Heart left ventricle (tissue), 16 donors: Measurements from ENCODE around the gene MTX1. TPM values are rescaled to one million over a fixed set of nuclear protein-coding genes. Genes with fewer than 3 reads are reported as not detected.
A peak's percentile ranks its signal among the peaks of the same experiment; 100 is the strongest.

Experiments used
- ATAC-seq, 4 donors: fragments of 200-7000 bp; cut with Tn5 transposase; one replicate each; pipeline ENCODE4 v1.9.1; 2020 to 2022; ENCODE audit warnings: moderate library complexity in 4 of 4, mild to moderate bottlenecking in 3 of 4, moderate number of reproducible peaks in 1 of 4
- DNase-seq, 5 donors: peaks; one replicate each; pipeline ENCODE4 v3.0.0-alpha.2; 2020
- H3K27ac ChIP-seq, 12 donors: fragments of 200-600 bp; sonication (generic) in 4 of 12; one replicate each; pipeline versions ENCODE4 v1.5.0 to v1.8.0; 2016 to 2022; ENCODE audit warnings: mild to moderate bottlenecking in 2 of 12
- H3K27me3 ChIP-seq, 9 donors: fragments of 200-600 bp; sonication (generic) in 2 of 9; one replicate each; pipeline versions ENCODE4 v1.5.1 to v1.8.0; 2016 to 2022; ENCODE audit warnings: mild to moderate bottlenecking in 3 of 9
- H3K36me3 ChIP-seq, 9 donors: fragments of 200-600 bp; sonication (generic) in 2 of 9; one replicate each; pipeline versions ENCODE4 v1.5.0 to v1.8.0; 2018 to 2022; ENCODE audit warnings: mild to moderate bottlenecking in 2 of 9
- H3K4me1 ChIP-seq, 12 donors: fragments of 200-600 bp; sonication (generic) in 4 of 12; one replicate each; pipeline versions ENCODE4 v1.5.0 to v1.8.0; 2016 to 2022; ENCODE audit warnings: mild to moderate bottlenecking in 3 of 12
- H3K4me3 ChIP-seq, 12 donors: fragments of 200-600 bp; sonication (generic) in 4 of 12; one replicate each; pipeline versions ENCODE4 v1.5.0 to v1.8.0; 2017 to 2022; ENCODE audit warnings: mild to moderate bottlenecking in 9 of 12, moderate library complexity in 4 of 12
- H3K9me3 ChIP-seq, 12 donors: fragments of 200-600 bp; sonication (generic) in 4 of 12; one replicate each; pipeline versions ENCODE4 v1.5.0 to v1.8.0; 2016 to 2022; ENCODE audit warnings: mild to moderate bottlenecking in 1 of 12
- POLR2A ChIP-seq, 2 donors: fragments of 450-650 bp; IDR thresholded peaks; one replicate each; pipeline ENCODE4 v1.6.1; 2017; ENCODE audit warnings: antibody characterized with exemption in 2 of 2, mild to moderate bottlenecking in 2 of 2, moderate library complexity in 2 of 2
- WGBS, 4 donors: extraction: QIAGEN DNeasy Blood & Tissue Kit in 2 of 4; methylation state at CpG; one replicate each; pipeline versions ENCODE4 v1.1.5 to v1.1.7; 2013 to 2018; 5-methylcytosine and 5-hydroxymethylcytosine counted together
- intact Hi-C, 10 donors: fragments of 100-400 bp; cut with DNase I; formaldehyde crosslinking; loops; one replicate each; pipeline versions ENCODE4 v1.11.1 to v1.14.2; 2022
- polyA plus RNA-seq, 2 donors: library from polyadenylated mRNA; stranded (reverse); fragments of 200-250 nt; gene quantifications; one replicate each; pipeline ENCODE4 v1.2.3, GENCODE V29; 2013
- total RNA-seq, 9 donors: library from RNA; depleted of rRNA in 2 of 9; stranded (reverse); fragments of >200 nt in 2 of 9; fragmentation: NEBNext Ultra II Directional in 3 of 9; extraction: Animal tissue kit (Norgen Biotek cat#: 25700) in 3 of 9; gene quantifications; one replicate each; pipeline versions ENCODE4 v1.1.0 to v1.2.4, GENCODE V29; 2016 to 2023
- TF ChIP-seq, protein P1 (sequence below), 12 donors: fragments of 200-600 bp; sonication (generic) in 4 of 12; IDR thresholded peaks; one replicate each; pipeline versions ENCODE4 v1.5.0 to v1.8.0; 2018 to 2022; ENCODE audit warnings: antibody characterized with exemption in 12 of 12, mild to moderate bottlenecking in 5 of 12
- donor health status: ischemic (EF 13 %, LVEDD 7.1; RV severe dilation, severe dysfunction).
- donor health status: healthy with polysubstance abuse.
- donor health status: DM: no; HTN: yes; CAD: no.
- donor health status: DM: no; HTN: no; CAD: no.
- donor health status: ischemic (EF 25% LVEDD 6.9; RV normal size, moderate dysfunction).
- donor health status: ischemic (EF 25% LVEDD 5.7; RV mildly dilated, moderate dysfunction).
- donor health status: healthy.
- donor health status: DM: yes; HTN: yes; CAD: no.
- donor health status: ischemic (EF 35%, LVEDD 5.7; RV mildly dilated, moderate dysfunction).
- donor health status: nonischemic (EF 11% LVEDD 7.7; RV severe dilation, severe dysfunction).
- donor health status: DM: yes; HTN: yes; CAD: no.
- donor health status: PGD.
- donor health status: ischemic (EF 29% LVEDD 5.4; RV normal size, mild dysfunction).
- donor health status: nonischemic (EF 23%, LVEDD 6.1; RV moderate dilation, normal function).

The MTX1 gene
- total and polyA plus RNA-seq, 11 donors, result 14.1 to 37.1 (median 20.2) TPM

DNA sequence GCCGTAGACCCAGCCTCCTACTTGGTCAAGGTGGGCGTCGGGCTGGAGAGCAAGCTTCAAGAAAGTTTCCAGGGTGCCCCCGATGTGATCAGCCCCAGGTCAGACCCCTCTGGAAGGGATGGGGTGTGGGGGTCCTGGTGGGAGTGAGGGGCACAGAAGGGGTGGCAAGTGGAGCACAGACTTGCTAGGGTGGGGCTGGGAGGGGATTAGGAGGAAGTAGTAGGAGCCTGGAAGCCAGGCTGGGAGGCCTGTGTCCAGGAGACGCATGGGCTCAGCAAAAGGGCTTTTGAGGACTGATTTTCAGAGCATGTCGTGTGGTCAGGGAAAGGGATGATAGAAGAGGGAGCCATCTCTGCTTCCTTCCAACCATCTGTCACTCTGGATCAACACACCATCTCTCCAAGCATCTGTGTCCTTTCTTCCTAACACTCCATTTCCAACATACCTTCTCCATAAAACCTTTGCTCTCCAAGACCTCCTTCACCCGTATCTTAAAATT lies 26.4 kb upstream of the MTX1 start:
- WGBS, 4 donors, result 86 to 90% (median 88%) methylated on average over 7 of the region's 7 CpGs
- intact Hi-C loops, result no loop called here
- DNase-seq (no peak), ATAC-seq (no peak)
- TF ChIP-seq POLR2A (IDR thresholded peaks at IDR 0.05), result no peak
- TF ChIP-seq, protein P1, sequence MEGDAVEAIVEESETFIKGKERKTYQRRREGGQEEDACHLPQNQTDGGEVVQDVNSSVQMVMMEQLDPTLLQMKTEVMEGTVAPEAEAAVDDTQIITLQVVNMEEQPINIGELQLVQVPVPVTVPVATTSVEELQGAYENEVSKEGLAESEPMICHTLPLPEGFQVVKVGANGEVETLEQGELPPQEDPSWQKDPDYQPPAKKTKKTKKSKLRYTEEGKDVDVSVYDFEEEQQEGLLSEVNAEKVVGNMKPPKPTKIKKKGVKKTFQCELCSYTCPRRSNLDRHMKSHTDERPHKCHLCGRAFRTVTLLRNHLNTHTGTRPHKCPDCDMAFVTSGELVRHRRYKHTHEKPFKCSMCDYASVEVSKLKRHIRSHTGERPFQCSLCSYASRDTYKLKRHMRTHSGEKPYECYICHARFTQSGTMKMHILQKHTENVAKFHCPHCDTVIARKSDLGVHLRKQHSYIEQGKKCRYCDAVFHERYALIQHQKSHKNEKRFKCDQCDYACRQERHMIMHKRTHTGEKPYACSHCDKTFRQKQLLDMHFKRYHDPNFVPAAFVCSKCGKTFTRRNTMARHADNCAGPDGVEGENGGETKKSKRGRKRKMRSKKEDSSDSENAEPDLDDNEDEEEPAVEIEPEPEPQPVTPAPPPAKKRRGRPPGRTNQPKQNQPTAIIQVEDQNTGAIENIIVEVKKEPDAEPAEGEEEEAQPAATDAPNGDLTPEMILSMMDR (IDR thresholded peaks at IDR 0.05), result no peak
- Histone ChIP-seq H3K9me3 (no peaks in the 10 kb centered on the region), H3K4me1 (peaks cover 0 to 15% (median 8%) of the 10 kb centered on the region in 12 donors), H3K27ac (no peak overlapping the region), H3K36me3 (no peaks in the 10 kb centered on the region), H3K4me3 (no peak overlapping the region), H3K27me3 (no peaks in the 10 kb centered on the region)

DNA sequence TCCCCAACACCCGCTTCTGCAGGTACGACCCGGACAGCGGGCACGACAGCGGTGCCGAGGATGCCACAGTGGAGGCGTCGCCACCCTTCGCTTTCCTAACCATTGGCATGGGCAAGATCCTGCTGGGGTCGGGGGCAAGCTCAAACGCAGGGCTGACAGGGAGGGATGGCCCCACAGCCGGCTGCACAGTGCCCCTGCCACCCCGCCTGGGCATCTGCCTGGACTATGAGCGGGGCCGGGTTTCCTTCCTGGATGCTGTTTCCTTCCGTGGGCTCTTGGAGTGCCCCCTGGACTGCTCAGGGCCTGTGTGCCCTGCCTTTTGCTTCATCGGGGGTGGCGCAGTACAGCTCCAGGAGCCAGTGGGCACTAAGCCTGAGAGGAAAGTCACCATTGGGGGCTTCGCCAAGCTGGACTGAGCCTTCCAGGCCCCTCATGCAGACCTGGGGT lies 24.7 kb upstream of the MTX1 start:
- TF ChIP-seq, protein P1 (IDR thresholded peaks at IDR 0.05), result no peak
- TF ChIP-seq POLR2A (IDR thresholded peaks at IDR 0.05), result no peak
- Histone ChIP-seq H3K9me3 (no peaks in the 10 kb centered on the region), H3K27ac (no peak overlapping the region), H3K36me3 (no peaks in the 10 kb centered on the region), H3K27me3 (no peaks in the 10 kb centered on the region), H3K4me3 (no peak overlapping the region), H3K4me1 (peaks cover 0 to 14% (median 8%) of the 10 kb centered on the region in 12 donors)
- intact Hi-C loops, result no loop called here
- WGBS, 4 donors, result 88 to 93% (median 91%) methylated on average over 18 to 20 of the region's 20 CpGs
- no peak for ATAC-seq
- DNase-seq, result peak in 2 of 5 donors; percentile 21 to 31

DNA sequence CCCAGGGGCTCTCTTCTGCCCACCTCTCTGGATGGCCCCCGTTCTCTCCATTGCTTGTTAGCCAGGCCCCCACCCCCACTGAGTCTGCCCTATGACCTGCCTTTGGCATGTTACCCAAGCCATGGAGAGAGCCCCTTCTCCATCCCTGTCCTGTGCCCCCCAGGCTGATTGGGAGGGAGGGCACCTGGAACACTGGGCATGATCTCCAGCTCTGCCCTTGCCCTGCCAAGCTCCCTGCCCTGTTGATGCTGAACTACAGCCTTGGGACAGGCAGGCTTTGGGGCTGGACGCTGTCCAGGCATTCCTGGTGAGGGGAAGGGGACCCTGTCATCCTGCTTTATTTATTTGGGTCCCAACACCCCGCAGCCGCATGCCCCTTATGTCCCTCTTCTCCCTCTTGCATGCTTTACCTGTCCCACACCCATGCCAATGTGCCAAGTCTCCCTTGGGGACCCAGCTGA lies 24.1 kb upstream of the MTX1 start:
- DNase-seq (peak in 2 of 5 donors; percentile 12 to 38), ATAC-seq (no peak)
- WGBS, 4 donors, result 85 to 95% (median 93%) methylated on average over 4 of the region's 4 CpGs
- Histone ChIP-seq H3K4me3 (no peak overlapping the region), H3K4me1 (peaks cover 0 to 14% (median 8%) of the 10 kb centered on the region in 12 donors), H3K36me3 (no peaks in the 10 kb centered on the region), H3K27ac (peak overlapping the region in 4 of 12 donors; percentile 23 to 68 (median 64)), H3K27me3 (no peaks in the 10 kb centered on the region), H3K9me3 (no peaks in the 10 kb centered on the region)
- TF ChIP-seq POLR2A (IDR thresholded peaks at IDR 0.05), result no peak
- intact Hi-C loops, result no loop called here

DNA sequence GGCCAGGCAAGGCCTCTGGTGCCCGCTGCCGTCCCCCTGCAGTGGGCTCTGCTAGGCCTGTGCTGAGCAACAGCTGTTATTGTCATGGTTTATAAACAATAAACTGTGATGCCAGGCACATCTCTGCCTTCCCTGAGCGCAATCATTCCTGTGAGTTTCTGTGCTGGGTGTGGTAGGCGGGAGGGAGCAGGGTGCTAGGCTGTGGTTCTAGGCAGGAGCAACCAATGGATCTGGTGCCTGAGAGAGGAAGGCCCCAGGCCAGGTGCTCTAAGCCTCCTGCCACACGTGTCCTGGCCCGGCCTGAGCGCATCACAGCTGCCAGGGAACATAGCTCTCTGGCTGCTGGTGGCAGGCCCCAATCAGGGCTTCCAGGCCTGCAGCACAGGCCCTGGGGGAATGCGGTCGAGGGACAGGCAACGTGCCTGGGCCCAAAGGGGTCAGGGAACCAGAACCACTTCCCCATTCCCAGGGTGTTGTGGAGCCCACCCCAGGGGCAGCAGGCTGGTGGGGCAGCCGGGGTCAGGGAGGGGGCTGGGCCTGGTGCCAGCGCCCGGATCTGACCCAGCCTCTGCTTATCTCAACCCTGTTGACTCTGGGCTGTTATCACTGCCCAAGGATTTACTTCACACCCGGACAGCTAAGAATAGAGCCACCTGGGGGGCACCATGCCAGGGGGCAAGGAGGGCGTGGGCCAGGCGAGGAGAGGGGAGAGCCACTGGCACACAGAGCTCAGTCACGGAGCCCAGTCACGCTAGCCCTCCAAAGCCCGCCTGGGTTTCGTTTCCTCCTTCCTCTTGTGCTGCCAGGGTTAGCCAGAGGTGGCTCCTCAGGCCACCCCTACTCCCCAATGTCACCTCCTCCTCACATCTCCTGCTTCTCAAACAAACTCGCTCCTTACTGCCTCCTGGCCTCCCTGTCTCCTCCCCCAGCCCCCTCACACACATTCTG lies 23.4 kb upstream of the MTX1 start:
- no peaks in the 10 kb centered on the region for H3K27me3 ChIP-seq
- no peak for TF ChIP-seq POLR2A (IDR thresholded peaks at IDR 0.05)
- TF ChIP-seq, protein P1 (IDR thresholded peaks at IDR 0.05), result no peak
- no peaks in the 10 kb centered on the region for H3K36me3 ChIP-seq
- H3K4me3 ChIP-seq, result no peak overlapping the region
- intact Hi-C loops, result no loop called here
- DNase-seq (peak in 3 of 5 donors; percentile 54 to 74 (median 73)), ATAC-seq (peak; percentile 60 to 81 (median 73))
- peaks cover 0 to 14% (median 8%) of the 10 kb centered on the region in 12 donors for H3K4me1 ChIP-seq
- no peaks in the 10 kb centered on the region for H3K9me3 ChIP-seq
- H3K27ac ChIP-seq, result peak overlapping the region in 10 of 12 donors; percentile 23 to 73 (median 61)
- WGBS, 4 donors, result 42 to 54% (median 46%) methylated on average over 15 to 21 of the region's 21 CpGs
